Measurements from ENCODE around the gene ZNF423.

- no peak for TF ChIP-seq EZH2 (IDR thresholded peaks at IDR 0.05; ENCODE audit: borderline replicate concordance, low read length)
- no peak for TF ChIP-seq CTCF (conservative IDR thresholded peaks at IDR 0.05 in 1 of 2, IDR thresholded peaks at IDR 0.05 in 1 of 2; ENCODE audit: extremely low read depth in 1 of 2, insufficient read depth in 1 of 2, low read depth in 1 of 2, low read length in 2 of 2)
These were observed 220.0 kb downstream of the ZNF423 start for GRCh38 chr16:49635591-49636581.
